ENCODE results near the gene DHX34.
"Not testable (repeated sequence)": the region's sequence is repeated elsewhere in the genome, so short reads cannot be mapped to it uniquely, and the experiment has no call there.

DNA sequence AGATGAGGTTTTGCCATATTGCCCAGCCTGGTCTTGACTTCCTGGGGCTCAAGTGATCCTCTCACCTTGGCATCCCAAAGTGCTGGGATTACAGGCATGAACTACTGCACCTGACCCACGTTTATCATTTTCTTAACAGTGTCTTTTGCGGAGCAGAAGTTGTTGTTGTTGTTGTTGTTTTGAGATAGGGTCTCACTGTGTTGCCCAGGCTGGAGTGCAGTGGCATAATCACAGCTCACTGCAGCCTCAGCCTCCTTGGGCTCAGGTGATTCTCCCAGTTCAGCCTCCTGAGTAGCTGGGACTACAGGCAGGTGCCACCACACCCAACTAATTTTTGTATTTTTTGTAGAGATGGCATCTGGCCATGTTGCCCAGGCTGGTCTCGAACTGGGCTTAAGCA is 38.5 kb downstream of the DHX34 start:
- TF ChIP-seq POLR2A (IDR thresholded peaks at IDR 0.05): not testable (repeated sequence)
- TF ChIP-seq, protein P1, sequence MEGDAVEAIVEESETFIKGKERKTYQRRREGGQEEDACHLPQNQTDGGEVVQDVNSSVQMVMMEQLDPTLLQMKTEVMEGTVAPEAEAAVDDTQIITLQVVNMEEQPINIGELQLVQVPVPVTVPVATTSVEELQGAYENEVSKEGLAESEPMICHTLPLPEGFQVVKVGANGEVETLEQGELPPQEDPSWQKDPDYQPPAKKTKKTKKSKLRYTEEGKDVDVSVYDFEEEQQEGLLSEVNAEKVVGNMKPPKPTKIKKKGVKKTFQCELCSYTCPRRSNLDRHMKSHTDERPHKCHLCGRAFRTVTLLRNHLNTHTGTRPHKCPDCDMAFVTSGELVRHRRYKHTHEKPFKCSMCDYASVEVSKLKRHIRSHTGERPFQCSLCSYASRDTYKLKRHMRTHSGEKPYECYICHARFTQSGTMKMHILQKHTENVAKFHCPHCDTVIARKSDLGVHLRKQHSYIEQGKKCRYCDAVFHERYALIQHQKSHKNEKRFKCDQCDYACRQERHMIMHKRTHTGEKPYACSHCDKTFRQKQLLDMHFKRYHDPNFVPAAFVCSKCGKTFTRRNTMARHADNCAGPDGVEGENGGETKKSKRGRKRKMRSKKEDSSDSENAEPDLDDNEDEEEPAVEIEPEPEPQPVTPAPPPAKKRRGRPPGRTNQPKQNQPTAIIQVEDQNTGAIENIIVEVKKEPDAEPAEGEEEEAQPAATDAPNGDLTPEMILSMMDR (IDR thresholded peaks at IDR 0.05): not testable (repeated sequence)
